HEK293 (cell line): ENCODE data around the gene CEP55.

ENCODE experiments used
- CTCF ChIP-seq: fragments of 450-650 bp; formaldehyde crosslinking; IDR thresholded peaks from 2 replicates; pipeline ENCODE4 v1.5.1; 2016; ENCODE audit warnings: missing biosample characterization, missing genetic modification characterization
- REPIN1 ChIP-seq: fragments of 450-650 bp; formaldehyde crosslinking; IDR thresholded peaks from 2 replicates; pipeline ENCODE4 v1.5.1; 2017; ENCODE audit warnings: missing biosample characterization, missing genetic modification characterization, low read depth
- ZBTB10 ChIP-seq: fragments of 450-650 bp; formaldehyde crosslinking; IDR thresholded peaks from 2 replicates; pipeline ENCODE4 v1.5.1; 2016; ENCODE audit warnings: missing biosample characterization, missing genetic modification characterization
- ZIC2 ChIP-seq: fragments of 450-650 bp; formaldehyde crosslinking; IDR thresholded peaks from 2 replicates; pipeline ENCODE4 v1.5.1; 2016; ENCODE audit warnings: missing biosample characterization, missing genetic modification characterization
- ZNF184 ChIP-seq: fragments of 450-650 bp; IDR thresholded peaks from 2 replicates; pipeline ENCODE4 v1.5.1; 2018; ENCODE audit warnings: missing biosample characterization, mild to moderate bottlenecking, missing genetic modification characterization
- ZNF341 ChIP-seq: fragments of 450-650 bp; formaldehyde crosslinking; IDR thresholded peaks from 2 replicates; pipeline ENCODE4; 2016; ENCODE audit warnings: low read depth, missing biosample characterization, missing genetic modification characterization

- TF ChIP-seq CTCF (tag by site-specific recombination): no peak
- no peak for TF ChIP-seq ZIC2 (tag by site-specific recombination)
- no peak for TF ChIP-seq ZBTB10 (tag by site-specific recombination)
- TF ChIP-seq ZNF341 (tag by site-specific recombination): no peak
- TF ChIP-seq ZNF184 (tag by site-specific recombination): no peak
- no peak for TF ChIP-seq REPIN1 (tag by site-specific recombination)
Measured at GRCh38 chr10:93503075-93503474, 6.7 kb downstream of the CEP55 start.
